ENCODE data around the gene FTO. TPM values are rescaled to one million over a fixed set of nuclear protein-coding genes. Genes with fewer than 3 reads are reported as not detected.

The FTO gene
- total RNA-seq, 1 experiment from 2014 or later, result 57.4 TPM

DNA sequence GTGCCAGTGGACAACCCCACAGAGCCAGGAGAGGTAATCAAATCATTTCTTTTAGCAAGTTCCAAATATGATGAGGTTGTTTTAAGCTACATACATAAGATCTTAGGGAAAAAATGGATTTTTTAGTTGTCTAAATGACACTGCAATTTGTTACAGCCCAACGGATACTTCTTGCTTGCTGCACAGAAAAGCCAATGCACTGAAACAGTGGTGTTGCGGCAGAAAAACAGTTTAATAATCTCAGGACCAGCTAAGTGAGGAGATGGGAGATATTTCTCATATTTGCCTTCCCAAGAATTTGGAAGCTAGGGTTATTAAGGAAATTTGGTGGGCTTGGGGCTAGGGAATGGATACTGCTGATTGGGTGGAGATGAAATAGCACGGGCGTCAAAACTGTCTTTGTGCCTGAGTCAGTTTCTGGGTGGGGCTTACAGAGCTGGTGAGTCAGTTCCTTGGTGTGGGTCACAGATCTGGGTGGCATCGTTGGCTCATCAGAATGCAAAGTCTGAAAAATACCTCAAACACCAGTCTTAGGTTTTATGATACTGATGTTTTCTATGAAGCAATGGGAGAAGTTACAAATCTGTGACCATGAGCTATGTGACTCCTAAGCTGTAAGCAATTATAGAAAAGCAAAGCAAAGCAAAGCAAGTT is 327.3 kb downstream of the FTO start:
- ChIA-PET CTCF (no interaction called here), POLR2A (no interaction called here)
- Mint-ChIP-seq H3K36me3 (peaks cover 21% of the 10 kb centered on the region), H3K4me1 (peaks cover 3% of the 10 kb centered on the region; the same call in 1 of the 2 replicates), H3K27me3 (ENCODE audit: low read depth) (no peaks in the 10 kb centered on the region; the same call in 1 of the 2 replicates), H3K4me3 (no peak overlapping the region), H3K27ac (no peak overlapping the region), H3K9me3 (peaks cover 24% of the 10 kb centered on the region)
- DNase-seq (ENCODE audit: low spot score), result no peak
- ATAC-seq, result no peak
- TF ChIP-seq, protein P1, sequence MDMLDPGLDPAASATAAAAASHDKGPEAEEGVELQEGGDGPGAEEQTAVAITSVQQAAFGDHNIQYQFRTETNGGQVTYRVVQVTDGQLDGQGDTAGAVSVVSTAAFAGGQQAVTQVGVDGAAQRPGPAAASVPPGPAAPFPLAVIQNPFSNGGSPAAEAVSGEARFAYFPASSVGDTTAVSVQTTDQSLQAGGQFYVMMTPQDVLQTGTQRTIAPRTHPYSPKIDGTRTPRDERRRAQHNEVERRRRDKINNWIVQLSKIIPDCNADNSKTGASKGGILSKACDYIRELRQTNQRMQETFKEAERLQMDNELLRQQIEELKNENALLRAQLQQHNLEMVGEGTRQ (CRISPR knock-in tag; IDR thresholded peaks at IDR 0.05), result no peak
- TF ChIP-seq MXD4 (CRISPR knock-in tag; IDR thresholded peaks at IDR 0.05; ENCODE audit: borderline replicate concordance), result no peak
- TF ChIP-seq NFATC4 (CRISPR knock-in tag; IDR thresholded peaks at IDR 0.05), result no peak
- no peak for TF ChIP-seq GABPB1 (CRISPR knock-in tag; IDR thresholded peaks at IDR 0.05)
- no peak for TF ChIP-seq ZNF423 (CRISPR knock-in tag; IDR thresholded peaks at IDR 0.05)
- TF ChIP-seq ZNF416 (CRISPR knock-in tag; IDR thresholded peaks at IDR 0.05), result no peak
- no peak for TF ChIP-seq TCF7 (CRISPR knock-in tag; IDR thresholded peaks at IDR 0.05; ENCODE audit: low read depth)
- no peak for TF ChIP-seq SMAD3 (CRISPR knock-in tag; IDR thresholded peaks at IDR 0.05; ENCODE audit: borderline replicate concordance)
- TF ChIP-seq OVOL2 (CRISPR knock-in tag; IDR thresholded peaks at IDR 0.05; ENCODE audit: borderline replicate concordance), result no peak
- TF ChIP-seq ELF4 (CRISPR knock-in tag; IDR thresholded peaks at IDR 0.05; ENCODE audit: low read depth), result no peak
- TF ChIP-seq, protein P2, sequence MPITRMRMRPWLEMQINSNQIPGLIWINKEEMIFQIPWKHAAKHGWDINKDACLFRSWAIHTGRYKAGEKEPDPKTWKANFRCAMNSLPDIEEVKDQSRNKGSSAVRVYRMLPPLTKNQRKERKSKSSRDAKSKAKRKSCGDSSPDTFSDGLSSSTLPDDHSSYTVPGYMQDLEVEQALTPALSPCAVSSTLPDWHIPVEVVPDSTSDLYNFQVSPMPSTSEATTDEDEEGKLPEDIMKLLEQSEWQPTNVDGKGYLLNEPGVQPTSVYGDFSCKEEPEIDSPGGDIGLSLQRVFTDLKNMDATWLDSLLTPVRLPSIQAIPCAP (CRISPR knock-in tag; IDR thresholded peaks at IDR 0.05), result no peak
- TF ChIP-seq RELA (CRISPR knock-in tag; IDR thresholded peaks at IDR 0.05; ENCODE audit: borderline replicate concordance), result no peak
- TF ChIP-seq, protein P3, sequence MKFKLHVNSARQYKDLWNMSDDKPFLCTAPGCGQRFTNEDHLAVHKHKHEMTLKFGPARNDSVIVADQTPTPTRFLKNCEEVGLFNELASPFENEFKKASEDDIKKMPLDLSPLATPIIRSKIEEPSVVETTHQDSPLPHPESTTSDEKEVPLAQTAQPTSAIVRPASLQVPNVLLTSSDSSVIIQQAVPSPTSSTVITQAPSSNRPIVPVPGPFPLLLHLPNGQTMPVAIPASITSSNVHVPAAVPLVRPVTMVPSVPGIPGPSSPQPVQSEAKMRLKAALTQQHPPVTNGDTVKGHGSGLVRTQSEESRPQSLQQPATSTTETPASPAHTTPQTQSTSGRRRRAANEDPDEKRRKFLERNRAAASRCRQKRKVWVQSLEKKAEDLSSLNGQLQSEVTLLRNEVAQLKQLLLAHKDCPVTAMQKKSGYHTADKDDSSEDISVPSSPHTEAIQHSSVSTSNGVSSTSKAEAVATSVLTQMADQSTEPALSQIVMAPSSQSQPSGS (CRISPR knock-in tag; IDR thresholded peaks at IDR 0.05; ENCODE audit: borderline replicate concordance, low read depth), result no peak
- no peak for TF ChIP-seq MYBL2 (CRISPR knock-in tag; IDR thresholded peaks at IDR 0.05)
- TF ChIP-seq, protein P4, sequence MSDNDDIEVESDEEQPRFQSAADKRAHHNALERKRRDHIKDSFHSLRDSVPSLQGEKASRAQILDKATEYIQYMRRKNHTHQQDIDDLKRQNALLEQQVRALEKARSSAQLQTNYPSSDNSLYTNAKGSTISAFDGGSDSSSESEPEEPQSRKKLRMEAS (CRISPR knock-in tag; IDR thresholded peaks at IDR 0.05), result no peak
- no peak for TF ChIP-seq PRRX2 (CRISPR knock-in tag; IDR thresholded peaks at IDR 0.05)
- TF ChIP-seq FOXP1 (CRISPR knock-in tag; IDR thresholded peaks at IDR 0.05; ENCODE audit: borderline replicate concordance), result no peak
- TF ChIP-seq, protein P5, sequence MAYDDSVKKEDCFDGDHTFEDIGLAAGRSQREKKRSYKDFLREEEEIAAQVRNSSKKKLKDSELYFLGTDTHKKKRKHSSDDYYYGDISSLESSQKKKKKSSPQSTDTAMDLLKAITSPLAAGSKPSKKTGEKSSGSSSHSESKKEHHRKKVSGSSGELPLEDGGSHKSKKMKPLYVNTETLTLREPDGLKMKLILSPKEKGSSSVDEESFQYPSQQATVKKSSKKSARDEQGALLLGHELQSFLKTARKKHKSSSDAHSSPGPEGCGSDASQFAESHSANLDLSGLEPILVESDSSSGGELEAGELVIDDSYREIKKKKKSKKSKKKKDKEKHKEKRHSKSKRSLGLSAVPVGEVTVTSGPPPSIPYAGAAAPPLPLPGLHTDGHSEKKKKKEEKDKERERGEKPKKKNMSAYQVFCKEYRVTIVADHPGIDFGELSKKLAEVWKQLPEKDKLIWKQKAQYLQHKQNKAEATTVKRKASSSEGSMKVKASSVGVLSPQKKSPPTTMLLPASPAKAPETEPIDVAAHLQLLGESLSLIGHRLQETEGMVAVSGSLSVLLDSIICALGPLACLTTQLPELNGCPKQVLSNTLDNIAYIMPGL (CRISPR knock-in tag; IDR thresholded peaks at IDR 0.05), result no peak
- TF ChIP-seq, protein P6, sequence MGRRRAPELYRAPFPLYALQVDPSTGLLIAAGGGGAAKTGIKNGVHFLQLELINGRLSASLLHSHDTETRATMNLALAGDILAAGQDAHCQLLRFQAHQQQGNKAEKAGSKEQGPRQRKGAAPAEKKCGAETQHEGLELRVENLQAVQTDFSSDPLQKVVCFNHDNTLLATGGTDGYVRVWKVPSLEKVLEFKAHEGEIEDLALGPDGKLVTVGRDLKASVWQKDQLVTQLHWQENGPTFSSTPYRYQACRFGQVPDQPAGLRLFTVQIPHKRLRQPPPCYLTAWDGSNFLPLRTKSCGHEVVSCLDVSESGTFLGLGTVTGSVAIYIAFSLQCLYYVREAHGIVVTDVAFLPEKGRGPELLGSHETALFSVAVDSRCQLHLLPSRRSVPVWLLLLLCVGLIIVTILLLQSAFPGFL (CRISPR knock-in tag; IDR thresholded peaks at IDR 0.05; ENCODE audit: borderline replicate concordance), result no peak

DNA sequence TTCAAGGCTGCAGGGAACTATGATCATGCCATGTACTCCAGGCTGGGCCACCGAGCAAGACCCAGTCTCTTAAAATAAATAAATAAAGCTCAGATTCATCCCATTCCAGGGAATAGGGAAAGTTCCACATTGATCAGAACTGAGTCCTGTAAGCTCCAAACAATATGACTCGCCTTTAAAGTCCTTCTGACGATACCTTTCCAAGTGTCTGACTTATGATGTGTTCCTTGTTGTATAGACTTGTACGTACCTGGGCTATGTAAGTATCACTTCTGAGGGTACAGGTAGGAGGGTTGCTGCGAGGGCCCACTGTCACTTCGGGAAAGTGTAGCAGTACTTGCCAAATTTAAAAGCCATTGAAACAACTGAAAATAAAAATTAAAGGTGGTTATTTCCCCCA is 329.8 kb downstream of the FTO start:
- Mint-ChIP-seq H3K9me3 (peaks cover 24% of the 10 kb centered on the region), H3K4me3 (no peak overlapping the region), H3K27me3 (ENCODE audit: low read depth) (no peaks in the 10 kb centered on the region; the same call in 1 of the 2 replicates), H3K4me1 (peaks cover 11% of the 10 kb centered on the region), H3K27ac (no peak overlapping the region), H3K36me3 (peaks cover 21% of the 10 kb centered on the region)
- ATAC-seq (no peak), DNase-seq (ENCODE audit: low spot score) (no peak)
- CTCF ChIA-PET, result no interaction called here
- POLR2A ChIA-PET, result no interaction called here
- TF ChIP-seq ZNF138 (CRISPR knock-in tag; conservative IDR thresholded peaks at IDR 0.05), result no peak
- TF ChIP-seq, protein P7, sequence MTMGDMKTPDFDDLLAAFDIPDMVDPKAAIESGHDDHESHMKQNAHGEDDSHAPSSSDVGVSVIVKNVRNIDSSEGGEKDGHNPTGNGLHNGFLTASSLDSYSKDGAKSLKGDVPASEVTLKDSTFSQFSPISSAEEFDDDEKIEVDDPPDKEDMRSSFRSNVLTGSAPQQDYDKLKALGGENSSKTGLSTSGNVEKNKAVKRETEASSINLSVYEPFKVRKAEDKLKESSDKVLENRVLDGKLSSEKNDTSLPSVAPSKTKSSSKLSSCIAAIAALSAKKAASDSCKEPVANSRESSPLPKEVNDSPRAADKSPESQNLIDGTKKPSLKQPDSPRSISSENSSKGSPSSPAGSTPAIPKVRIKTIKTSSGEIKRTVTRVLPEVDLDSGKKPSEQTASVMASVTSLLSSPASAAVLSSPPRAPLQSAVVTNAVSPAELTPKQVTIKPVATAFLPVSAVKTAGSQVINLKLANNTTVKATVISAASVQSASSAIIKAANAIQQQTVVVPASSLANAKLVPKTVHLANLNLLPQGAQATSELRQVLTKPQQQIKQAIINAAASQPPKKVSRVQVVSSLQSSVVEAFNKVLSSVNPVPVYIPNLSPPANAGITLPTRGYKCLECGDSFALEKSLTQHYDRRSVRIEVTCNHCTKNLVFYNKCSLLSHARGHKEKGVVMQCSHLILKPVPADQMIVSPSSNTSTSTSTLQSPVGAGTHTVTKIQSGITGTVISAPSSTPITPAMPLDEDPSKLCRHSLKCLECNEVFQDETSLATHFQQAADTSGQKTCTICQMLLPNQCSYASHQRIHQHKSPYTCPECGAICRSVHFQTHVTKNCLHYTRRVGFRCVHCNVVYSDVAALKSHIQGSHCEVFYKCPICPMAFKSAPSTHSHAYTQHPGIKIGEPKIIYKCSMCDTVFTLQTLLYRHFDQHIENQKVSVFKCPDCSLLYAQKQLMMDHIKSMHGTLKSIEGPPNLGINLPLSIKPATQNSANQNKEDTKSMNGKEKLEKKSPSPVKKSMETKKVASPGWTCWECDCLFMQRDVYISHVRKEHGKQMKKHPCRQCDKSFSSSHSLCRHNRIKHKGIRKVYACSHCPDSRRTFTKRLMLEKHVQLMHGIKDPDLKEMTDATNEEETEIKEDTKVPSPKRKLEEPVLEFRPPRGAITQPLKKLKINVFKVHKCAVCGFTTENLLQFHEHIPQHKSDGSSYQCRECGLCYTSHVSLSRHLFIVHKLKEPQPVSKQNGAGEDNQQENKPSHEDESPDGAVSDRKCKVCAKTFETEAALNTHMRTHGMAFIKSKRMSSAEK (CRISPR knock-in tag; IDR thresholded peaks at IDR 0.05; ENCODE audit: borderline replicate concordance), result no peak
- TF ChIP-seq, protein P8, sequence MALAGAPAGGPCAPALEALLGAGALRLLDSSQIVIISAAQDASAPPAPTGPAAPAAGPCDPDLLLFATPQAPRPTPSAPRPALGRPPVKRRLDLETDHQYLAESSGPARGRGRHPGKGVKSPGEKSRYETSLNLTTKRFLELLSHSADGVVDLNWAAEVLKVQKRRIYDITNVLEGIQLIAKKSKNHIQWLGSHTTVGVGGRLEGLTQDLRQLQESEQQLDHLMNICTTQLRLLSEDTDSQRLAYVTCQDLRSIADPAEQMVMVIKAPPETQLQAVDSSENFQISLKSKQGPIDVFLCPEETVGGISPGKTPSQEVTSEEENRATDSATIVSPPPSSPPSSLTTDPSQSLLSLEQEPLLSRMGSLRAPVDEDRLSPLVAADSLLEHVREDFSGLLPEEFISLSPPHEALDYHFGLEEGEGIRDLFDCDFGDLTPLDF (CRISPR knock-in tag; IDR thresholded peaks at IDR 0.05), result no peak
